Epidermal melanocyte (primary cell): ENCODE data around the gene RTL10.
A peak's percentile ranks its signal among the peaks of the same experiment; 100 is the strongest.
"Not testable (repeated sequence)": the region's sequence is repeated elsewhere in the genome, so short reads cannot be mapped to it uniquely, and the experiment has no call there.

Experiments
- DNase-seq: peaks from one replicate; pipeline ENCODE4 v3.0.0; 2011; ENCODE audit warnings: low spot score; ENCODE audit not compliant: insufficient read length

The RTL10 gene

GRCh38 chr22:19889951-19890350, 35.3 kb upstream of the RTL10 start:
- DNase-seq: no peak

GRCh38 chr22:19888131-19888746, 33.6 kb upstream of the RTL10 start:
- no peak for DNase-seq

- no peak for DNase-seq
These were observed 32.7 kb upstream of the RTL10 start for GRCh38 chr22:19887256-19887985.

DNA sequence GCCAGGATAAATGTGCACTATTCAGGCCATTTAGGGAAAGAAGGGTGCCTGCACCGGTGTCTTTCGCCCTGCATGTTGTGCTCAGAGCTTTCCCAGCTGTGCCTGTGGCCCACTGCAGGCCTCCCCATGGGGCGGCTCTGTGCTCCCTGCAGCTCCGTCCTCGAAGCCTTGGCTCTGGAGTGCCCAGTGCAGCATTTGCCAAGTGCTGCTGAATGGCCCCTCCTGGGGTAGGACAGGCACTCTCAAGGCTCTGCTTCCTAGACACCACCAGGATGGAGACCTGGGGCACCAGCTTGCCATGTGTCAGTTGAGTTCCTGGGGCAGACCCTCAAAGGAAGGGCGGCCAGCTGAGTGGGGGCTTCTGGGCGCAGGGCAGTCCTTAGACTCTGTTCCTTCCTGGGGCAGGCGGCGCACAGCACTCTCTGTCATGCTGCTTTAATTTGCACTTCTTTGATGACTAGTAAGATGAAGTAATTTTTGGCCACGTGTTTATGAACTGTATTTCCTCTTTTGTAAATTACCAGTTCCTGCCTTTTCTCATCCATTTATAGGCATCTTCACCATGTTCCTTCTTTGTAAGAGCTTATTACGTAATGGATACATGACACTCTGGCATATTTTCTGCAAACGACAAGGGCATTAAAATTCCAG, 32.1 kb upstream of the RTL10 start:
- DNase-seq: no peak

GRCh38 chr22:19885841-19886592, 31.3 kb upstream of the RTL10 start:
- no peak for DNase-seq

GRCh38 chr22:19884954-19885751, 30.5 kb upstream of the RTL10 start:
- no peak for DNase-seq

DNA sequence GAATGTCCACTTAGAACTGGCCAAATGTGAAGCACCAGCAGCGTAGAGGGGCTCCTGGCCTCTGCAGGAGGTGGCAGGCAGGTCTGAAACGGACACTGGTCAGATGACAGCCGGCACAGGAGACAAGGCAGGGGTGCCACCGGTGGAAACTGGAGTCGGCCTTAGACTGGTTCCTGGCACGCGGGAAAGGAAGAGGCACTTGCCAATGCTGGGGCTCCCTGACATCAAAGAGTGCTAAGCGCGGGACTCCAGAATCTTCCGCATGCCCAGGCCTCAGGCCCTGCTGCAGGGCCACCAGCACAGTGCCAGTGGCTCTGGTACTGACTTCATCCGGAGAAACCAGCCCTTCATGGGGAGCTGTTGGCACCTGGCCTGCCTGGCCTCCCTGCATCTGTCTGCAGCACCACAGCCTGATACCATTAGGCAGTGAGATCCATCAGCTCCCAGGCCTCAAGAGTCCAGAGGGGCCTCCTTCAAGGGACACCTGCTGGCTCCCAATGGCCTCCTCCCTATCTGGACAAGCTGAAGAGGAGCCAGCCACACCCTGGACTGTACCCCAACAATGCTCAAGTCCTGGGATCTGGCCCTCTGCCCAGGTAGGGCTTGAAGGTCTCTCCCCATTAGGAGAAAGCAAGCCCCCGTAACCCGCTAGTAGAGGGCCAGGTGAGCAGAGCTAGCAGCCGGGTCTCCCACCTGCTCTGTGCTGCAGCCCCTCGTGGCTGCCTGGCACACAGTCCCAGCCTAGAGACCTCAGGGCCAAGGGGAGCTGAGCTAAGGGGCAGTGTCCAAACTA, 29.7 kb upstream of the RTL10 start:
- DNase-seq: no peak

GRCh38 chr22:19883446-19883845, 28.8 kb upstream of the RTL10 start:
- DNase-seq: not testable (repeated sequence)

DNA sequence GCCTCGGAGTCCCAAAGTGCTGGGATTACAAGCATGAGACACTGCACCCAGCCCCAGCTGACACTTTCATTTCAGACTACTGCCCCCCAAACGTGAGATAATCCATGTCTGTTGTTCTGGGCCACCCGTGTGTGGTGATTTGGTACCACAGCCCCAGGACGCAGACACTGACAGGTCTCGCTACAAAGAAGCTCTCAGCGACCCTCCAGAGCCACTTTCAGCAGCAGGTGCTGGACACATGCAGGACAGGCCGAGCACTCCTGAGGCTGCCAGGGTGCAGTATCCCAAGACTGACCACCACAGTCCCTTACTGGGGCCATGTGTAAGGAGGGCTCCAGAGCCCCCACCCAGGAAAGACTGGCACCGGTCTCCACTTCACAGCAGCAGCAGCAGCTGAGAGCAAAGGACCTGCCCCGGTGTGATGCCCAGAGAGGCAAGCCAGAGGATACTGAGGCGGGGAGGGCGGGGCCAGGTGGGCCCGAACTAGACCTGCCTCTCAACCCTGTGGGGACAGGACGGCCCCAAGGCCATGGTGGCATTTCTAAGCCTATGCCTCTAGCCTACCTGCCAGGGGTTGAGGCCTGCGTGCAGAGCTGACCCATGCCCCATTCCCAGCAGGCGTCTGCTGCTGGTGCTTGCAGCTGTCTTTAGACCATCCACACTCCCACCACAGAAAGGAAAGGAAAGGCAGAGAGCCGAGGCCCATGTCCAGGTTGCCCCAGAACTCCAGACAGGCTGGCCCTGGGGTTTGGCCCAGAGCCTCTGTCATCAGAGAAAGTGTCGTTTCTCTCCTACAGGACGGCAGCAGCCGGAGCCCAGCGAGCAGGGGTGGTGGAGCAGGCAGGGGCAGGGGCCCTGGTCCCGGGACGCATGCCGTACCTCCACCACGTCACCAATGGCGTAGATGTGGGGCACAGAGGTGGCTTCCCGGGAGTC, 28.0 kb upstream of the RTL10 start:
- no peak for DNase-seq

GRCh38 chr22:19880786-19881569, 26.3 kb upstream of the RTL10 start:
- DNase-seq: peak; percentile 98

- no peak for DNase-seq
These were observed 25.5 kb upstream of the RTL10 start for GRCh38 chr22:19879992-19880785.

- DNase-seq: no peak
These were observed 24.9 kb upstream of the RTL10 start for GRCh38 chr22:19879643-19879991.

- DNase-seq: no peak
These were observed 24.5 kb upstream of the RTL10 start for GRCh38 chr22:19879246-19879570.

DNA sequence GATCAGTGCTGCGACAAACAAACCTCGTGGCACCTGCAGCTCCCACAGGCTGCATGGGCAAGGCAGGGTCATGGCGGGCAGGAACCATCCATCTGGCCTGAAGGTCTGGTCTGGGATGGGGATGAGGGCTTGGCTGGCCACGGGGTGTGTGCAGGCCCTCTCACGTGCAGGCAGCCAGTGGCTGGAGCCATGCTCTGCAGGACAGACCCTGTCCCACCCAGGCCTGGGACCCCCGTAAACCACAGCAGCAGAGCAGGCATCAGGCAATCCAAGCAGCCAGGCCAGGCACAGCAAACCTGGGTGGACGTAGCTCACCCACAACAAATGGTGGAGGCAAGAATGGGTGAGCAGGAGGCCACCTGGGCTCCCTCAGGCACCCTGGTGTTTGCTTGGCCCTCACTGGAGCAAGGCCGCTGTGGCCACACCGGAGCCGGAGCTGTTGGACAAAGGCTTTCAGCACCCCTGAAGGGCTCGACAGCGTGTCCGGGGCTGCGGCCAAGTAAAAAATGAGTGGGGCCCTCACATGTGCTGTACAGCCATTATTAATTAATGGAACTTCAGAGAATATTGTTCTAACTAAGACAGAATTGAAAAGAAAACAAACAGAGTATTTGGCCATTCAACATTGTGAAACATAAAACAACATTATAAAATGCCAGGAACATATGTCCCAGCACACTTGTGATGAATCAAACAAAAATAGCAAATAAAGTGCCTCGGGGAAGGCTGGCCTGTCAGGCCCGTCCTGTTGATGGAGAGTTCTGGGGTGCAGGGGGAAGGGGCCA, 24.0 kb upstream of the RTL10 start:
- DNase-seq: no peak

DNA sequence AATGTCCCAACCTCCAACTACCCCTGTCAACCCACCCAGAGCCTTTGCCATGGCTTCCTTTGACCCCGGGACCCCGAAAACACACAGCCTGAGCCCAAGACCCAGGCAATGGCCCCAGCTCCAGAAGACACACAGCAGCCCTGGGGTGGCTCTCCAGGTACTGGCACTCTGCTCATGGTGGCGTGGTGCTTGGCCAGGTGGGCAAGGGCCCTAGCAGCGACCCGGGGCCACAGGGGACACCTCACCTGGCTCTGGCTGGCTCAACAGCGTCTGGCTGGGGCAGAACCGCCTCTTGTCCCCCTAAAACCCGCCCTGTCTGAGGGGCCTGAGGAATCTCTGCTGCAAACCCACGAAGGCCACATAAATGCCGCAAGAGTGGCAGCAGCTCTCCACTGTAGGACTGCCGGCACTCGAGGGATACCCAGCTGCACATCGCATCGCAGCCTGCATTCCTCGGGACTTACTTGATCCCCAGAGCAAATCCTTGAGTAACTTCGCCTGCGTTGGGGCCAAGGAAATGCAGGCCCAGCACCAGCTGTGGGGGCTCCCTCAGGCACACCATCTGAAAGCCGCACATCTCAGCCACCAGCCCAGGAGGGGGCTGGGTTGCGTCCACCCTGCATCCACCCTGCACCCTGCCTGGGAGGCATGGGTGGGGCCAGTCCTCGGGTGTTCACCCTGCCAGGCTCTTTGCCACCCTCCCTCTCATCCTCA, 23.1 kb upstream of the RTL10 start:
- DNase-seq: no peak

DNA sequence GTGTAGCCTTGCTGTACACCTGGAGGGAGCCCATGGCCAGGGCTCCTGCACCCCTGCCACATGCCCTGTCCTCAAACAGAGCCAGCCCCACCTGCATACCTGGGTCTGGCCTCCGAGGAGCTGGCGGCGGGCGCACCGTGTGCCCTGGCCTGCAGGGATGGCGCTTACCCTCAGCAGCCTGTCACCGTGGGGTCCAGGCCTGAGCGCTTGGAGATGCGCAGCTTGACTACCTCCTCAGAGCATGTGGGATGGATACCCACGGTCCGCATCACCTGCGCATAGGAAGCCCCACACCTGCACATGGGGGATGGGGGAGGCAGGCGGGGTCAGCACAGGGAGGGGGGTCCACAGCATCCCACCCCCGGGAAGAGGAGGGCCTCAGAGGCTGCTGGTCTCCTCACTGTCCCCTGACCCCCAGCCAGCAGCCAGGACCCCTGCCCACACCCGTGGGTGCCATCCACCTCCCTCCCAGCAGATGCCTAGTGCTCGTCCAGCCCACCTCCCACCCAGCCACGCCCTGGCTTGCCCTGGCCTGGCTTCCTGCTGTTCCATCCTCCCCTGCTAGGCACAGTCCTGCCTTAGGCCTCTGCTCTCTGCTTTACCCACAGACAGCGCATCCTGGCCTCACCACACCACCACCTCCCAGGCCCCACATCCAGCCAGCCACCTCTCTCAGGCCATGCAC, 22.4 kb upstream of the RTL10 start:
- DNase-seq: no peak
